NT2/D1 (cell line): ENCODE data around the gene ERC2.

Experiments used
- SUZ12 ChIP-seq: IDR thresholded peaks from 2 replicates; pipeline ENCODE4 v1.6.1; 2011; ENCODE audit not compliant: insufficient read length, insufficient read depth; ENCODE audit errors: extremely low read depth
- YY1 ChIP-seq: IDR thresholded peaks from 2 replicates; pipeline ENCODE4 v1.6.1; 2011; ENCODE audit not compliant: insufficient read length, insufficient read depth
- ZNF274 ChIP-seq: IDR thresholded peaks from 2 replicates; pipeline ENCODE4 v1.6.1; 2011; ENCODE audit warnings: mild to moderate bottlenecking, low read depth, low read length

DNA sequence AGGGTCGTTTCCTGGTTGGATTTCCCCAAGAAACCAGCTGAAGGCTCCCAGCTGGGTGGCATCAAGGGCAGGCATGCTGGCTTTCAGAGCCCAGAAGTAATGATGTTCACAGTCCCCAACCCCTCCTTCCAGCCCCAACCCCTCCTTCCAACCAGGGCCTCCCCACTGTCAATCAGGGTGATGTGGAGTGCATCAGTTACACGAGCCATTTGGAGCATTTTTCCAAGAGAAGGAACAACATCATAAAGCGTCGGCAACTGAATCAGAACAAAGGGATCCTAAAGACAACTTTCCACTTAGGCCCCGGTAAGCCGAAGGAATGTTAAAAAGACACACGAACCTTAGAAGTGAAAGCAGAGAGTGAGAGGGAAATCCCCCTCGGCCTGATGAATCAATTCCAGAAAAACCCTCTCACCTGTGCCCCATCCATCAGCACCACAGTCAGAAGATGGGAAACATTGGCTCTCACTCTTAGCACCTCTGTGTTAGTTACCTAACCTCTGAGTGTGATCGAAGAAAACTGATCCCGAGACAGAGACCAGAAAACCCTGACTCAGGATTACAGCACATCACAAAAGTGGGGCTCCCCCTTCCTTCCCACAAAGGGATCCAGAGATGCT lies 880.0 kb downstream of the ERC2 start:
- TF ChIP-seq ZNF274 (no peak), YY1 (no peak), SUZ12 (no peak)
